Measurements from ENCODE around the gene TMSB4X.

TMSB4X gene

GRCh38 chrX:12986886-12987285 lies 12.0 kb downstream of the TMSB4X start:
- no peaks in the 10 kb centered on the region for H3K4me1 ChIP-seq (ENCODE audit: control insufficient read depth, insufficient read depth, low read length)
- no peaks in the 10 kb centered on the region for H3K27me3 ChIP-seq (ENCODE audit: control insufficient read depth in 1 of 2, insufficient read depth in 2 of 2, low read length in 2 of 2)
- H3K9me3 ChIP-seq (ENCODE audit: control insufficient read depth in 2 of 2, low read length in 2 of 2) = no peaks in the 10 kb centered on the region
- H3K36me3 ChIP-seq (ENCODE audit: control insufficient read depth in 2 of 2, insufficient read depth in 2 of 2, low read length in 2 of 2) = no peaks in the 10 kb centered on the region
- no peak overlapping the region for H3K27ac ChIP-seq (ENCODE audit: low read length)
- H3K4me3 ChIP-seq (ENCODE audit: low read length in 2 of 2) = no peak overlapping the region
- no peak overlapping the region for H3K9ac ChIP-seq (ENCODE audit: low read length in 2 of 2)

- Histone ChIP-seq H3K4me3 (ENCODE audit: low read length in 2 of 2) (no peak overlapping the region), H3K9ac (ENCODE audit: low read length in 2 of 2) (no peak overlapping the region), H3K27me3 (ENCODE audit: control insufficient read depth in 1 of 2, insufficient read depth in 2 of 2, low read length in 2 of 2) (no peaks in the 10 kb centered on the region), H3K4me1 (ENCODE audit: control insufficient read depth, insufficient read depth, low read length) (no peaks in the 10 kb centered on the region), H3K27ac (ENCODE audit: low read length) (no peak overlapping the region), H3K36me3 (ENCODE audit: control insufficient read depth in 2 of 2, insufficient read depth in 2 of 2, low read length in 2 of 2) (no peaks in the 10 kb centered on the region), H3K9me3 (ENCODE audit: control insufficient read depth in 2 of 2, low read length in 2 of 2) (no peaks in the 10 kb centered on the region)
Observed at GRCh38 chrX:12987340-12987739, 12.4 kb downstream of the TMSB4X start.

GRCh38 chrX:12987900-12988594 lies 13.1 kb downstream of the TMSB4X start:
- Histone ChIP-seq H3K4me1 (ENCODE audit: control insufficient read depth, insufficient read depth, low read length) (no peaks in the 10 kb centered on the region), H3K4me3 (ENCODE audit: low read length in 2 of 2) (no peak overlapping the region), H3K27me3 (ENCODE audit: control insufficient read depth in 1 of 2, insufficient read depth in 2 of 2, low read length in 2 of 2) (no peaks in the 10 kb centered on the region), H3K9me3 (ENCODE audit: control insufficient read depth in 2 of 2, low read length in 2 of 2) (no peaks in the 10 kb centered on the region), H3K27ac (ENCODE audit: low read length) (no peak overlapping the region), H3K36me3 (ENCODE audit: control insufficient read depth in 2 of 2, insufficient read depth in 2 of 2, low read length in 2 of 2) (no peaks in the 10 kb centered on the region), H3K9ac (ENCODE audit: low read length in 2 of 2) (no peak overlapping the region)

- H3K27me3 ChIP-seq (ENCODE audit: control insufficient read depth in 1 of 2, insufficient read depth in 2 of 2, low read length in 2 of 2) = no peaks in the 10 kb centered on the region
- no peak overlapping the region for H3K4me3 ChIP-seq (ENCODE audit: low read length in 2 of 2)
- no peaks in the 10 kb centered on the region for H3K36me3 ChIP-seq (ENCODE audit: control insufficient read depth in 2 of 2, insufficient read depth in 2 of 2, low read length in 2 of 2)
- H3K4me1 ChIP-seq (ENCODE audit: control insufficient read depth, insufficient read depth, low read length) = no peaks in the 10 kb centered on the region
- no peak overlapping the region for H3K27ac ChIP-seq (ENCODE audit: low read length)
- H3K9me3 ChIP-seq (ENCODE audit: control insufficient read depth in 2 of 2, low read length in 2 of 2) = no peaks in the 10 kb centered on the region
- no peak overlapping the region for H3K9ac ChIP-seq (ENCODE audit: low read length in 2 of 2)
Observed at GRCh38 chrX:12988797-12989196, 13.9 kb downstream of the TMSB4X start.

GRCh38 chrX:12989461-12989860 lies 14.6 kb downstream of the TMSB4X start:
- no peaks in the 10 kb centered on the region for H3K4me1 ChIP-seq (ENCODE audit: control insufficient read depth, insufficient read depth, low read length)

GRCh38 chrX:12991575-12991974 lies 16.7 kb downstream of the TMSB4X start:
- no peaks in the 10 kb centered on the region for H3K27me3 ChIP-seq (ENCODE audit: control insufficient read depth in 1 of 2, insufficient read depth in 2 of 2, low read length in 2 of 2)
- H3K9ac ChIP-seq (ENCODE audit: low read length in 2 of 2) = no peak overlapping the region
- no peaks in the 10 kb centered on the region for H3K36me3 ChIP-seq (ENCODE audit: control insufficient read depth in 2 of 2, insufficient read depth in 2 of 2, low read length in 2 of 2)
- no peaks in the 10 kb centered on the region for H3K4me1 ChIP-seq (ENCODE audit: control insufficient read depth, insufficient read depth, low read length)
- no peak overlapping the region for H3K4me3 ChIP-seq (ENCODE audit: low read length in 2 of 2)
- H3K27ac ChIP-seq (ENCODE audit: low read length) = no peak overlapping the region
- no peaks in the 10 kb centered on the region for H3K9me3 ChIP-seq (ENCODE audit: control insufficient read depth in 2 of 2, low read length in 2 of 2)

More at GRCh38 chrX:12989461-12989860, 14.6 kb downstream of the TMSB4X start:
- H3K27ac ChIP-seq (ENCODE audit: low read length) = no peak overlapping the region
- no peaks in the 10 kb centered on the region for H3K36me3 ChIP-seq (ENCODE audit: control insufficient read depth in 2 of 2, insufficient read depth in 2 of 2, low read length in 2 of 2)
- no peak overlapping the region for H3K4me3 ChIP-seq (ENCODE audit: low read length in 2 of 2)
- no peaks in the 10 kb centered on the region for H3K9me3 ChIP-seq (ENCODE audit: control insufficient read depth in 2 of 2, low read length in 2 of 2)
- H3K27me3 ChIP-seq (ENCODE audit: control insufficient read depth in 1 of 2, insufficient read depth in 2 of 2, low read length in 2 of 2) = no peaks in the 10 kb centered on the region
- H3K9ac ChIP-seq (ENCODE audit: low read length in 2 of 2) = no peak overlapping the region

- no peak overlapping the region for H3K9ac ChIP-seq (ENCODE audit: low read length in 2 of 2)
- no peaks in the 10 kb centered on the region for H3K9me3 ChIP-seq (ENCODE audit: control insufficient read depth in 2 of 2, low read length in 2 of 2)
- no peak overlapping the region for H3K4me3 ChIP-seq (ENCODE audit: low read length in 2 of 2)
- H3K4me1 ChIP-seq (ENCODE audit: control insufficient read depth, insufficient read depth, low read length) = no peaks in the 10 kb centered on the region
- no peak overlapping the region for H3K27ac ChIP-seq (ENCODE audit: low read length)
- H3K27me3 ChIP-seq (ENCODE audit: control insufficient read depth in 1 of 2, insufficient read depth in 2 of 2, low read length in 2 of 2) = no peaks in the 10 kb centered on the region
- no peaks in the 10 kb centered on the region for H3K36me3 ChIP-seq (ENCODE audit: control insufficient read depth in 2 of 2, insufficient read depth in 2 of 2, low read length in 2 of 2)
Observed at GRCh38 chrX:12992544-12993118, 17.7 kb downstream of the TMSB4X start.

GRCh38 chrX:12993826-12994225 lies 18.9 kb downstream of the TMSB4X start:
- Histone ChIP-seq H3K4me1 (ENCODE audit: control insufficient read depth, insufficient read depth, low read length) (no peaks in the 10 kb centered on the region), H3K9me3 (ENCODE audit: control insufficient read depth in 2 of 2, low read length in 2 of 2) (no peaks in the 10 kb centered on the region), H3K4me3 (ENCODE audit: low read length in 2 of 2) (no peak overlapping the region), H3K36me3 (ENCODE audit: control insufficient read depth in 2 of 2, insufficient read depth in 2 of 2, low read length in 2 of 2) (no peaks in the 10 kb centered on the region), H3K27ac (ENCODE audit: low read length) (no peak overlapping the region), H3K9ac (ENCODE audit: low read length in 2 of 2) (no peak overlapping the region), H3K27me3 (ENCODE audit: control insufficient read depth in 1 of 2, insufficient read depth in 2 of 2, low read length in 2 of 2) (peaks cover 0 to 2% of the 10 kb centered on the region in 2 donors)

GRCh38 chrX:12994321-12994720 lies 19.4 kb downstream of the TMSB4X start:
- Histone ChIP-seq H3K27ac (ENCODE audit: low read length) (no peak overlapping the region), H3K4me3 (ENCODE audit: low read length in 2 of 2) (no peak overlapping the region), H3K27me3 (ENCODE audit: control insufficient read depth in 1 of 2, insufficient read depth in 2 of 2, low read length in 2 of 2) (peaks cover 0 to 2% of the 10 kb centered on the region in 2 donors), H3K9me3 (ENCODE audit: control insufficient read depth in 2 of 2, low read length in 2 of 2) (no peaks in the 10 kb centered on the region), H3K4me1 (ENCODE audit: control insufficient read depth, insufficient read depth, low read length) (no peaks in the 10 kb centered on the region), H3K9ac (ENCODE audit: low read length in 2 of 2) (no peak overlapping the region), H3K36me3 (ENCODE audit: control insufficient read depth in 2 of 2, insufficient read depth in 2 of 2, low read length in 2 of 2) (no peaks in the 10 kb centered on the region)

GRCh38 chrX:12996934-12997435 lies 22.1 kb downstream of the TMSB4X start:
- Histone ChIP-seq H3K4me1 (ENCODE audit: control insufficient read depth, insufficient read depth, low read length) (no peaks in the 10 kb centered on the region), H3K27me3 (ENCODE audit: control insufficient read depth in 1 of 2, insufficient read depth in 2 of 2, low read length in 2 of 2) (peaks cover 0 to 2% of the 10 kb centered on the region in 2 donors), H3K27ac (ENCODE audit: low read length) (no peak overlapping the region), H3K4me3 (ENCODE audit: low read length in 2 of 2) (no peak overlapping the region), H3K9ac (ENCODE audit: low read length in 2 of 2) (no peak overlapping the region), H3K36me3 (ENCODE audit: control insufficient read depth in 2 of 2, insufficient read depth in 2 of 2, low read length in 2 of 2) (no peaks in the 10 kb centered on the region), H3K9me3 (ENCODE audit: control insufficient read depth in 2 of 2, low read length in 2 of 2) (no peaks in the 10 kb centered on the region)

Measured in stomach smooth muscle (tissue), 2 donors.